PC-9 (cell line): ENCODE measurements around the gene HERC2.

Experiments used
- EZH2 ChIP-seq: fragments of 200-600 bp; sonication (generic); IDR thresholded peaks from 2 replicates; pipeline ENCODE4 v1.8.0; 2017; ENCODE audit warnings: antibody characterized with exemption, low read depth
- TF ChIP-seq, protein P1 (sequence below): fragments of 200-600 bp; sonication (generic); conservative IDR thresholded peaks from 2 replicates; pipeline ENCODE4 v1.6.1; 2017; ENCODE audit warnings: mixed run types, antibody characterized with exemption, mild to moderate bottlenecking, moderate library complexity

DNA sequence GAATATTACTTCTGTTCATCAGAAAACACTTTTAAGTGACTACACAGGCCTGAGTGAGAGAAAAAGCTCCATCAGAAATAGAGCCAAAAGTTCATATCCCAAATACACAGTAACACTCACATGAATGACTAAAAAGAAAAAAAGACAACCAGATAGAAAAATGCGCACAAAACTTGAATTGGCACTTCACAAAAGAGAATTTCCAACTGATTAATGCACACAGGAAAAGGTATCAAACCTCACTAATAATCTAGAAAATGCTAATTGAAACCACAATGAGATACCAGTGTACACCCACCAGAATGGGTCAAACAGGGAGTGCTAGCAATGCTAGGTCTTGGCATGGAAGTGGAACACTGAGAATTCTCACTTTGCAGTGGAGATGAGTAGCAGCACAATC is 78.6 kb downstream of the HERC2 start:
- TF ChIP-seq, protein P1, sequence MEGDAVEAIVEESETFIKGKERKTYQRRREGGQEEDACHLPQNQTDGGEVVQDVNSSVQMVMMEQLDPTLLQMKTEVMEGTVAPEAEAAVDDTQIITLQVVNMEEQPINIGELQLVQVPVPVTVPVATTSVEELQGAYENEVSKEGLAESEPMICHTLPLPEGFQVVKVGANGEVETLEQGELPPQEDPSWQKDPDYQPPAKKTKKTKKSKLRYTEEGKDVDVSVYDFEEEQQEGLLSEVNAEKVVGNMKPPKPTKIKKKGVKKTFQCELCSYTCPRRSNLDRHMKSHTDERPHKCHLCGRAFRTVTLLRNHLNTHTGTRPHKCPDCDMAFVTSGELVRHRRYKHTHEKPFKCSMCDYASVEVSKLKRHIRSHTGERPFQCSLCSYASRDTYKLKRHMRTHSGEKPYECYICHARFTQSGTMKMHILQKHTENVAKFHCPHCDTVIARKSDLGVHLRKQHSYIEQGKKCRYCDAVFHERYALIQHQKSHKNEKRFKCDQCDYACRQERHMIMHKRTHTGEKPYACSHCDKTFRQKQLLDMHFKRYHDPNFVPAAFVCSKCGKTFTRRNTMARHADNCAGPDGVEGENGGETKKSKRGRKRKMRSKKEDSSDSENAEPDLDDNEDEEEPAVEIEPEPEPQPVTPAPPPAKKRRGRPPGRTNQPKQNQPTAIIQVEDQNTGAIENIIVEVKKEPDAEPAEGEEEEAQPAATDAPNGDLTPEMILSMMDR = no peak
- no peak for TF ChIP-seq EZH2
